Memory B cell (primary cell): ENCODE measurements around the gene ZFHX2.

Source experiments
- ATAC-seq: fragments of 150-1000 bp; cut with Tn5 transposase; 2 replicates; pipeline ENCODE4 v1.10.0; 2021; ENCODE audit warnings: low read depth, mild to moderate bottlenecking, moderate library complexity
- DNase-seq, 2 donors: peaks; one replicate each; pipeline ENCODE4 v3.0.0; 2022; ENCODE audit warnings: low spot score in 2 of 2
- H3K27ac Mint-ChIP-seq: one replicate; pipeline ENCODE4 v1.8.0; 2022; ENCODE audit warnings: mild to moderate bottlenecking, moderate library complexity, mixed read lengths
- H3K27me3 Mint-ChIP-seq: one replicate; pipeline ENCODE4 v1.8.0; 2022; ENCODE audit warnings: mixed read lengths
- H3K36me3 Mint-ChIP-seq: one replicate; pipeline ENCODE4 v1.8.0; 2022; ENCODE audit warnings: mild to moderate bottlenecking, mixed read lengths
- H3K4me1 Mint-ChIP-seq: one replicate; pipeline ENCODE4 v1.8.0; 2022; ENCODE audit warnings: mixed read lengths
- H3K4me3 Mint-ChIP-seq: one replicate; pipeline ENCODE4 v1.8.0; 2022; ENCODE audit warnings: mild to moderate bottlenecking, moderate library complexity, mixed read lengths
- H3K9me3 Mint-ChIP-seq: one replicate; pipeline ENCODE4 v1.8.0; 2022; ENCODE audit warnings: mixed read lengths

ZFHX2 gene

DNA sequence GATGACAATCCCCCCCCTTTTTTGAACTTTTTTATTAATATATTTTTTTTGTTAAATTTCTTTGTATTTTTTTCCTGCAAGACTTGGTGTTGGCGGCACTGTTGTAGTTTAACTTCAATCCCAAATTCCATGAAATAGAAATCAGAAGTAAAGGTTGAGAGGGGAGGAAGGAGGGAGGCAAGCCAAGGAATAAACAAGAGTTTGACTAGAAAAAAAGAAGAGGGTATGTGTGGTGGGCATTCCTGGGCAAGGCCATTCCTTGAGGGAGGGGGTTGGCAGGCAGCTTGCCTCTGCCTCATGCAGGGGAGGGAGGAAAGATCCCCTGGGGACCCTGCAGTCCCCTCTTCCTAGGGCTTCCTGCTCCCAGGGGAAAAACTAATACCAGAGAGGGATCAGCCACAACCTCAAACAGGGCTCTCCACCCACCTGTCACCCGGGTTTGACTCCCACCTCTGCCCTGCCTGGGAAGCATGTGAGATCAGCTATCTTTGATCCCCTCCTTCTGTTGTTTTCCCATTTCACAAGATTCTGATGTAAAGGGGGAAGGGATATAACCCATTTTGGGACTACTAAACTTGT lies 16.5 kb upstream of the ZFHX2 start:
- peaks cover 11% of the 10 kb centered on the region for H3K36me3 Mint-ChIP-seq

DNA sequence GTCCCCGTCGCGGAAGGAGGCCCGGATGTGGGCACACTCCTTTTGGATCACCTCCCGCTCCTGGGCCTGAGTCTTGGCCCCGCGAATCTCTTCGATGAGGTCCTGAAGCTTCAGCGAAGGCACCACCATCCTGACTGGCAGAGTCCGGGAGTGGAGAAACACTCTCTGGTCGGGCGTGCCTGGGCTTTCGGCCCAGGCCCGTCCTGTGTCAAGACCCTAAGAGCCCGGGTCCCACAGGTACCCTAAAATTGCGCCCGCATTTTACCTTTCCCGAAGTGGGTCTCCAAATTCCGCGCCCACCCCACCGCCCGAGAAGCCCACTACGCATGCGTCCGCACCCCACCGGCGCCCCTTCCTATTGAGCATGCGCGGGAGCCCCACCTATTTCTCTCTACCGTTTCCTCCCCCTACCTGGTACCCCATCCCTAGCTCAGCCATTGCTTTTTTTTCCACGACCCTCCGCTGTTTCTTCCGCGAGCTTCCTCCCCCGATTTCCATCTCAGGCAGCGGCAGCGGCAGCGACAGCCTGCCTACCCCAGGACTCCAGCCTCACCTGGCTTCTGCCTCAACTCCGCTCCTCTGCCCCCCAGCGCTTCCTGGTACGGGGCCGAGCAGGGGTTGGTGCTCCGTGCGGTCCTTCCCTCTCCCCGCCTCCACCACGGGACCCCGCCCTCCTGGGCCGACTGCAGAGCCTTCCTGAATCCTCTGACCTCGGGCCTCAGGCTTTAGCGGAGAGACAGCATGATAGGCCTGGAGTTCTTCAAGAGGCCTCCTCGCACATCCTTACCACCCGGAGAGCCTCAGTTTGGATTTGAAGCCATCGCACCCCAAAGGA lies 15.8 kb upstream of the ZFHX2 start, which contains the start of gene AP1G2:
Gene AP1G2 (minus strand): TSS at position 606 of the 835 bp plus-strand sequence. CDS start 477 bp downstream, at position 129.
- Mint-ChIP-seq H3K27me3 (peaks cover 6% of the 10 kb centered on the region), H3K36me3 (peaks cover 15% of the 10 kb centered on the region)
- ATAC-seq = peak; percentile 92

More for the DNA sequence above, 16.5 kb upstream of the ZFHX2 start:
- no peak for DNase-seq
- Mint-ChIP-seq H3K27me3 (peaks cover 13% of the 10 kb centered on the region), H3K9me3 (no peaks in the 10 kb centered on the region), H3K4me1 (peaks cover 31% of the 10 kb centered on the region), H3K27ac (peak overlapping the region; percentile 93), H3K4me3 (peak overlapping the region; percentile 100)
- no peak for ATAC-seq

DNA sequence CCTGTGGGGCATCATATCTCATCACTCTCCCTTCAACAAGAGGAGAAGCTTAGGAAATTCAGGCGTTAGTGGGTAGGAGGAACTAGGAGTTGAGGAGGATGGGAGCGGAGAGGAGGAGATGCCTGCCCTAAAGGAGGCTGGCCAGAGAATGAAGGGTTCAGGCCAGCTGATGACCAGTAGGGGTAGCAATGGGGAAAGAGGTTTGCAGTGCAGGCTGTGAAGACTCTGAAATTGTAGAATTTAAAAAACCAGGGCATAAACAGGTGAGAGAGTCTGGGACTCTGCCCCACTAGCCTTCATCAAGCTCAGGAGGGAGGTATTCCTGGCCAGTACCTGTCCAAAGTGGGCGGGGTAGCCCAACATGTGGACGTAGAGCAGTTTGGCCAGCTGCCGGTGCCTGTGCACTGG lies 15.2 kb upstream of the ZFHX2 start:
- Mint-ChIP-seq H3K9me3 (no peaks in the 10 kb centered on the region), H3K36me3 (peaks cover 16% of the 10 kb centered on the region), H3K27ac (peak overlapping the region; percentile 63), H3K27me3 (peaks cover 2% of the 10 kb centered on the region), H3K4me1 (peaks cover 36% of the 10 kb centered on the region), H3K4me3 (peak overlapping the region; percentile 100)
- DNase-seq = no peak
- no peak for ATAC-seq

More for the DNA sequence above, 15.8 kb upstream of the ZFHX2 start, which contains the start of gene AP1G2:
- peak; percentile 67 to 73 for DNase-seq
- Mint-ChIP-seq H3K4me3 (peak within 1 kb of the TSS; percentile 100), H3K27ac (peak within 1 kb of the TSS; percentile 93), H3K9me3 (no peaks in the 10 kb centered on the region), H3K4me1 (peaks cover 36% of the 10 kb centered on the region)

GRCh38 chr14:23566112-23566777 lies 14.7 kb upstream of the ZFHX2 start:
- peaks cover 2% of the 10 kb centered on the region for H3K27me3 Mint-ChIP-seq
- peaks cover 38% of the 10 kb centered on the region for H3K4me1 Mint-ChIP-seq
- H3K27ac Mint-ChIP-seq = peak overlapping the region; percentile 63
- ATAC-seq (no peak), DNase-seq (no peak)
- H3K9me3 Mint-ChIP-seq = no peaks in the 10 kb centered on the region
- peak overlapping the region; percentile 100 for H3K4me3 Mint-ChIP-seq
- peaks cover 20% of the 10 kb centered on the region for H3K36me3 Mint-ChIP-seq

DNA sequence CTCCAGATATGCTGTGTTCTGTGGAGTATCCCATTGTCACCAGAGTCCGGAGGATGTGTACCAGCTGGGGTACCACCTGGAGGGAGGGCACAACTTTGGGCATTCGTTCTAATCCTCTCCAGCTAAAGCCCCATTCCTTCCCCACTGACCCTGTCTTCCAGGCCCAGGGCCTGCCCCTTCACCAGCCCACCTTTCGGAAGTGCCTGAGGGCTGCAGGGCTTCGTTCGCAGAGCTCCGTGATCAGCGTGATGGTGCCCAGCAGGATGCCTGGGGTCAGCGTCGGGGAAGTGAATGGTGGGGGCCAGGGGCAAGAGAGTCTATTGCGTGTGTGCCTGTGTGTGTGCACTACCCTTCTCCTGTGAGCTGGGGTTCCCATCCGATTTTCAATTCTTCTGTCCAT lies 14.1 kb upstream of the ZFHX2 start:
- ATAC-seq = no peak
- Mint-ChIP-seq H3K4me3 (peak overlapping the region; percentile 29), H3K27me3 (peaks cover 2% of the 10 kb centered on the region), H3K27ac (no peak overlapping the region), H3K36me3 (peaks cover 24% of the 10 kb centered on the region), H3K9me3 (no peaks in the 10 kb centered on the region), H3K4me1 (peaks cover 42% of the 10 kb centered on the region)
- DNase-seq = no peak

- DNase-seq (no peak), ATAC-seq (no peak)
- Mint-ChIP-seq H3K36me3 (peaks cover 29% of the 10 kb centered on the region), H3K9me3 (no peaks in the 10 kb centered on the region), H3K4me3 (peak overlapping the region; percentile 51), H3K27ac (peak overlapping the region; percentile 35), H3K27me3 (peaks cover 2% of the 10 kb centered on the region), H3K4me1 (peaks cover 46% of the 10 kb centered on the region)
Observed at GRCh38 chr14:23564876-23565275, 13.3 kb upstream of the ZFHX2 start.

DNA sequence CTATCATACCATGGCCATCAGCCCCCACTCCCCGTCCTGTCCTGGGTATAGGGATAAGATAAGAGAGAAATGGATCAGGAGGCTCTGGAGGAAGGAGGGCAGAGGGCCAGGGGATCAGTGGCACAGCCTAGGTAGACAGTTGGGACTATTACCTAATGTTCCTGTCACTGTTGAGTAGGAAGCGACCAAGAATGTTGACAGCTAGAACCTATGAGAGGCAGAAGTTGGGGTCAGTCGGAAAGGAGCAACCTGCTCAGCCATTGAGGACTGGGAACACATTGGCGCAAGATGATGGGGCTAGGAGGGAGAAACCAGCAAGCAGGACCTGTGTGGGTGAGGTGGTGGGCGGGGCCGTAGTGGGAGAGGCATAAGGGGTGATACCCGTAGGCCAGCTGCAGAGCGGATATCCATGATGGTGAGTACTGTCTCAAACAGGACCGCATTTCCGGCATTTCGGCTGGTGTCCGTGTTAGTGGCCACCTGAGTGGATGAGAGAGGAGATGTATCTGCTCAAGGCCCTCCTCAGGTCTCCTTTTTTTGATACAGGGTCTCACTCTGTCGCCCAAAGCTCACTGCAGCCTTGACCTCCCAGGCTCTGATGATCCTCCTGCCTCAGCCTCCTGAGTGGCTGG lies 12.7 kb upstream of the ZFHX2 start:
- H3K9me3 Mint-ChIP-seq = no peaks in the 10 kb centered on the region
- ATAC-seq = no peak
- DNase-seq = no peak
- H3K27me3 Mint-ChIP-seq = peaks cover 1% of the 10 kb centered on the region
- peaks cover 46% of the 10 kb centered on the region for H3K4me1 Mint-ChIP-seq
- peaks cover 29% of the 10 kb centered on the region for H3K36me3 Mint-ChIP-seq
- H3K4me3 Mint-ChIP-seq = no peak overlapping the region
- peak overlapping the region; percentile 80 for H3K27ac Mint-ChIP-seq

DNA sequence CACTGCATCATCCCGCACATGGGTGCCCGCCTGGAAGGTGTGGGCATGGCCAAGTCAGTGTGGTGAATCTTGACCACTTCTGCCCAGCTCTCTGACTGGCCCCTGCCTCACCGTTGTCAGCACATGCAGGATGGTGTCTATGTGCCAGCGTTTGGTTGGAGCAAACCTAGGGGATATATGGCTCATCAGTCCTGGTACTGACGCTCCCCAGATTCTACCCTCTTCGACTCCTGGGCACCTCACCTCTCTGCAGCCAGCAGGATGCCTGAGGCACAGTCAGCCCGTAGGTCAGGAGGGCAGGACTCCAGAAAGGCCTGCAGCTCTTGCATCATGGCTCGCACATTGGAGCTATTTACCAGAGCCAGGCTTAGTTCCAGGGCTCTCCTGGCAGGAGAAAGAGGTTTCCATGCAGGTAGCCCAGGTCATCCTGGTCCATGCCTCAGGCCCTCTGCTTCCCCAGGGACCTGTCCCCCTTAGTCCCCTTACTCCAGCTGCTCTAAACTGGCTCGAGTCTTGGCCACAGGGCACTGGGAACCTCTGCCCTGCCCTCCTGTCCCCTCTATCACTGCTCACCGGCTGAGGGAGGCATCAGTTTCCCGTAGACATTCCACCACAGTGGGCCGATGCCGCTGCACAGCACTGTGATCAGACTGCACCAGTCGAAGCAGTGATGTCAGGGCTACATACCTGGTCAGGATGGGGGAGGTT lies 12.1 kb upstream of the ZFHX2 start:
- DNase-seq (no peak), ATAC-seq (no peak)
- Mint-ChIP-seq H3K4me1 (peaks cover 43% of the 10 kb centered on the region), H3K27me3 (no peaks in the 10 kb centered on the region), H3K9me3 (no peaks in the 10 kb centered on the region), H3K36me3 (peaks cover 31% of the 10 kb centered on the region), H3K4me3 (no peak overlapping the region), H3K27ac (peak overlapping the region; percentile 80)

DNA sequence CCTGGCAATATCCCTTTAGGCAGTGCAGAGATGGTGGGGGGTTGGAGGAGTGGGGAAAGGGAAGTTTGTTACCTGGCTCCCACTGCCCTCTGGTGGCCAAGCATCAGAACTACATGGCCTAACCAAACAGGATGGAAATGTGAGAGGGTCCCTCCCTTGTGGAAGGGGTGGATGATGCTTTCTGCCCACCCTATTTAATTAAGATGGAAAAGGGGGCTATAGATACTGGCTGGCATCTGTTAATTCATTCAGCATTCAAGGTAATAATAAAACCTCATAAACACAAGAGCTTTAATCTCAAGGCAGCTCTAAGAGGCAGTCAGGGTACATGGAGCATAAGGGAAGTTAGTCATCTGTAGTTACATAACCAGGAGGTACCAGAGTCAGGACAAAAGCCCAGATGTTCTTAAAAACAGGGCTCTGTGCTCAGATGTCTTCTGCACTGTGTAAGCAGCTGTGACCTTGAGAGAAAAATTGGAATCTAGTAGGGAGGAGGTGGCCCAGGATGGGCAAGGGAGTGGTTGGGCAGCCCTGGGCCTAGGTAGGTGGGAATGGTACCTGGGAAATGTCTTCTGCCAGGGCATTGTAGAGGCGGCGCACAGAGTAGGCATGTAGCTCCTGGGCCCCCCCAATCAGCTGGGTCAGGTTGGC lies 11.4 kb upstream of the ZFHX2 start:
- H3K36me3 Mint-ChIP-seq = peaks cover 31% of the 10 kb centered on the region
- peak; percentile 12 for ATAC-seq
- peak; percentile 58 to 65 for DNase-seq

DNA sequence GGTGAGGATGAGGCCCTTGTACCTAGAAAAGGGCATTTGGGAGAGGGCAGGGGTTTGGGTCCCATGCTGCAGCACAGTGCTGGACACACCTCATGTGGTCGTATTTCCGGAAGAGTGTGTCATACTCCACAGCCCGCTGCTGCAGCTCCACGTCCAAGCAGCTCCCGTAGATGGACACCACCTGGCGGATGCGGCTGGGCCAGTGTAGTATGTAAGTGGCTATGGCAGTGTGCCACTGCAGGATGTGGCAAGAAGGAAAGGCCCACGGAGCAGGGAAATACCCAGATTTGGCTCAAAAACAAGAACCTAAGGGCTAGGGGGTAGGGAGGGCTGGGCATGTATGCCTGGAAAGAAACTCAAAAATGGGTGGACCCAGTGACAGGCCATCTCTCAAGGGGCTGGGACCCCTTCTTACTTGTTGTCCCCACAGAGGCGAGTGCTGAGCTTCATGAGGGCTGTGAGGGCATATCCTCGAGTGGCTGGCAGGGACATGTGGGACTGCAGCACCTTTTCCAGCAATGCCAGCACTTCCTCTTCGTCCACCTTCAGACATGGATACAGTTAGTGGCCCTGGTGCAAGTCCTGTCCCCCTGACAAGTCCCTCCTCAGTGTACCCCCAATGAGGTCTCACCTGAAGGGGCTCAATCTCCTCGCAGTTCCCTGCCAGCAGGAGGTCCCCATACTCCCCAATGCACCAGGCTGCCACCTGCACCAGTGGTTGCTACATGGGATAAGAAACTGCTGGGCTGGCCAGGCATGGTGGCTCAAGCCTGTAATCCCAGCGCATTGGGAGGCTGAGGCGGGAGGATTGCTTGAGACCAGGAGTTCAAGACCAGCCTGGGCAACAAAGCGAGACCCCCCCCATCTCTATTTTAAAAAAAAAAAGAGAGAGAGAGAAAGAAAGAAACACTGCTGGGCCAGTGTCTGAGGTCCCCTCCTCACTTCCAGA lies 10.6 kb upstream of the ZFHX2 start:
- H3K27ac Mint-ChIP-seq = peak overlapping the region; percentile 77
- no peaks in the 10 kb centered on the region for H3K9me3 Mint-ChIP-seq
- peaks cover 31% of the 10 kb centered on the region for H3K36me3 Mint-ChIP-seq
- no peak overlapping the region for H3K4me3 Mint-ChIP-seq
- H3K27me3 Mint-ChIP-seq = no peaks in the 10 kb centered on the region
- DNase-seq (no peak), ATAC-seq (no peak)
- peaks cover 47% of the 10 kb centered on the region for H3K4me1 Mint-ChIP-seq

More for the DNA sequence above, 11.4 kb upstream of the ZFHX2 start:
- peaks cover 43% of the 10 kb centered on the region for H3K4me1 Mint-ChIP-seq
- no peak overlapping the region for H3K4me3 Mint-ChIP-seq
- no peaks in the 10 kb centered on the region for H3K9me3 Mint-ChIP-seq
- H3K27me3 Mint-ChIP-seq = no peaks in the 10 kb centered on the region
- H3K27ac Mint-ChIP-seq = no peak overlapping the region

- no peak overlapping the region for H3K4me3 Mint-ChIP-seq
- peak overlapping the region; percentile 77 for H3K27ac Mint-ChIP-seq
- peaks cover 48% of the 10 kb centered on the region for H3K4me1 Mint-ChIP-seq
- H3K27me3 Mint-ChIP-seq = no peaks in the 10 kb centered on the region
- peaks cover 31% of the 10 kb centered on the region for H3K36me3 Mint-ChIP-seq
- no peaks in the 10 kb centered on the region for H3K9me3 Mint-ChIP-seq
- ATAC-seq (no peak), DNase-seq (no peak)
Observed at GRCh38 chr14:23561259-23561658, 9.7 kb upstream of the ZFHX2 start.

- Mint-ChIP-seq H3K36me3 (peaks cover 31% of the 10 kb centered on the region), H3K4me1 (peaks cover 50% of the 10 kb centered on the region), H3K27me3 (no peaks in the 10 kb centered on the region), H3K4me3 (no peak overlapping the region), H3K9me3 (no peaks in the 10 kb centered on the region), H3K27ac (no peak overlapping the region)
- no peak for ATAC-seq
- no peak for DNase-seq
Observed at GRCh38 chr14:23559926-23560520, 8.5 kb upstream of the ZFHX2 start.
